HG03097 (cell line): ENCODE measurements around the gene IL1RAP.

Experiments
- ATAC-seq: cut with Tn5 transposase; IDR thresholded peaks from one replicate; pipeline ENCODE4 v1.9.1; 2021; ENCODE audit not compliant: unreplicated experiment, low FRiP score

IL1RAP gene

DNA sequence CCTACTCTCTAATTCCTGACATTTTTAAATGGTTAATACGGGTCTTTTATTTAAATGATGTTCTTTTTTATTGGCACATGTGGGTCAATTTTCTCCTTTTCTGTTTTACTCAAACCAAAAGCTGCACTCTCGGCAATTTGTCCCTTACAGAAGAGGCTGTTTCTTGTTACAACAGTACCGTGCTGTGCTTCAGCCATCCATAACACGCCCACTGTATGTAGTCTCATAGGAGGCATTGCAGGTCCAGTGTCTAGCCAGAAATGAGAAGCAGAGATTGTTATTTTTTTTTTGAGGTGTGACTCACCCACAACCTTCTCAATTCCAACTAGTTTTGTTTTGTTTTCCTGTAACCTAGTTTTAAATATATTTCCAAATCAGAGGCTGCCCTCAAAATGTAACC is 184.0 kb downstream of the IL1RAP start:
- ATAC-seq, result no peak

- ATAC-seq, result no peak
Measured at GRCh38 chr3:190699776-190700175, 185.9 kb downstream of the IL1RAP start.

DNA sequence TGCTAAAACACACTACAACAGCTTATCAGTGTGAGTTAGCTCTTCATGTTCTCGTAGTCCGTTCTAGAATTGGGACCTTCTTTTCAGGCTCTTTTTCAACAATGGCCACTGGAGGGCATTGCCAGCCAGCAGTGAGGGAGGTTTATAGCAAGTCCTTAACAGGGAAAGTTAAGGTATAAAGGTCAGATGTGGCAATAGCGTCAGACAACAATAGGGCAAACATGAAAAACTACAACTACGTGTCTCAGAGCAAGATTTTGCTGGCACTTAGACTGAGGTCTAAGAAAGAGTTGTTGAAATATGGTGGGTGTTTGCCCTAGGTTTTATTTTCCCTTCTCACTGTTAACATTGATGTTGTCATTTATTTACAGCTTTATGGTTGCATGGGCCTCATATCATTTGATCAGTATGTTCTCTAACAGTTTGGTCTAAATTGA is 187.2 kb downstream of the IL1RAP start:
- no peak for ATAC-seq

- no peak for ATAC-seq
Measured at GRCh38 chr3:190706582-190706981, 192.7 kb downstream of the IL1RAP start.
